Stimulated activated CD4-positive, alpha-beta T cell treated with anti-CD3 and anti-CD28 coated beads, Interleukin-2, amount 100 ng/mL, for 48 hours (primary cell): Measurements from ENCODE around the gene MYO10.
"Not testable (repeated sequence)": the region's sequence is repeated elsewhere in the genome, so short reads cannot be mapped to it uniquely, and the experiment has no call there.

ENCODE experiments used
- DNase-seq, 2 donors: peaks; one replicate each; pipeline ENCODE4 v3.0.0-alpha.2; 2020

Gene MYO10

GRCh38 chr5:16884595-16884994, 51.5 kb downstream of the MYO10 start:
- DNase-seq = no peak

DNA sequence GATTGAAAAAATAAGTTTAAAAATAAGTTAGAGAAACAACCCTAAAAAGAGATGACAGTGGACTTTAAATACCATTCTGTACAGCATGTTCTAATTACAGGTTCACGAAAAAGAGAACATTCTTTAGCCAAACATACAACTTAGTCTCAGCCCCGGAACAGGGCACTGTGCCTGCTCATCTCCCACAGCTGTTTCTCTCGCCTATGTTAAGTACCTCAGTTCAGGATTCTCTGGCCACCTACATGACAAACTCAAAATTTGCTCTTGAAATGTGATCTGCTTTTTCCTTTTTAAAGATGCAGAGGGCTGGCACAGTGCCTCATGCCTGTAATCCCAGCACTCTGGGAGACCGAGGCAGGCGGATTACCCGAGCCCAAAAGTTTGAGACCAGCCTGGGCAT, 52.3 kb downstream of the MYO10 start:
- no peak for DNase-seq

DNA sequence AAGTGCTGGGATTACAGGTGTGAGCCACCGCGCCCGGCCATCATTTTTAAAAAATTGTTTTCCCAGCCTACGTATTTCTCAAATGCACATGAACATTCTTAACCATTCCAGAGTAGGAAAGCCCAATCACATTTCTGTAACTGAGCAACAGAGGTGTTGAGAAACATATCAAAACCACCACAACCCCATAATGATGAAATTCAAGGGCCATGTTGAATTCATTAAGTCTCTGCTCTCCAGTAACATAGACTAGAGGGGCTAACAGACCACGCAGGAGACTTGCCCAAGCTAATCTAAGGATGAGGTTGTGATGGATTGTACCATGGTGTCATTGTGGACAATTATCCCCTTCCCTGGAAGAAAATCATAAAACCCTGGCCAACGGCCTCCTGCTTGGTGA, 52.9 kb downstream of the MYO10 start:
- no peak for DNase-seq

- no peak for DNase-seq
These were observed 54.8 kb downstream of the MYO10 start for GRCh38 chr5:16881251-16881650.

DNA sequence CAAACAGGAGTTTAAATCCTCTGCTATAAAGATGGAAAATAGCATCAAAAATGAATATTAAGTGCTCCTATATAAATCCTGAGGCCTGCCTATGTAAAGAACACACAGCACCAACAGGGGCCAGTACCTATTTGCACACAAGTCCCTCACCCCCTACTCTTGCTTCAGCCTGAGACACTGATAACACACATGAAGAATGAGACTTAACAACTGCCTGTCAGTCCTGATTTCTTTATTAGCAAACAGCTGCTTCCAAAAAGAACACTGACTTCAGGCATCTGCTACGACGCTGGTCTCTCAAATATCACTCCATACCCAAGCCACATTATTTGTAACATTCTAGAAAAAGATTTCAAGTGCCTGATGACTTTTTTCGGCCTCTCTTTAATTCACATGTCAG, 55.5 kb downstream of the MYO10 start:
- no peak for DNase-seq

DNA sequence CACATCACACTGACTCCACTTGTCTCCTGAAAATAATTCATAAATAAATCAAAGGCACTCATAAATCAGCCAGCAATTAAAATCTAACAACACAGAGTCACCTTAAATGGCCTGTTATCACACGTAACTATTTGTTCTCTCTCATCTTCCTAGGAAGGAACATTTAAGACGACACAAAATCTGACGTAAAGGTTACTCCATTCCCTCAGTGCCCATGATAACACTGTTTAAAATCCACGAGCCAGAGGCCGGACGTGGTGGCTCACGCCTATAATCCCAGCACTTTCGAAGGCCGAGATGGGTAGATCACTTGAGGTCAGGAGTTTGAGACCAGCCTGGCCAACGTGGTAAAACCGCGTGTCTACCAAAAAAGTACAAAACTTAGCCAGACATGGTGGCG, 56.4 kb downstream of the MYO10 start:
- no peak for DNase-seq

- DNase-seq = no peak
These were observed 56.9 kb downstream of the MYO10 start for GRCh38 chr5:16879191-16879590.

DNA sequence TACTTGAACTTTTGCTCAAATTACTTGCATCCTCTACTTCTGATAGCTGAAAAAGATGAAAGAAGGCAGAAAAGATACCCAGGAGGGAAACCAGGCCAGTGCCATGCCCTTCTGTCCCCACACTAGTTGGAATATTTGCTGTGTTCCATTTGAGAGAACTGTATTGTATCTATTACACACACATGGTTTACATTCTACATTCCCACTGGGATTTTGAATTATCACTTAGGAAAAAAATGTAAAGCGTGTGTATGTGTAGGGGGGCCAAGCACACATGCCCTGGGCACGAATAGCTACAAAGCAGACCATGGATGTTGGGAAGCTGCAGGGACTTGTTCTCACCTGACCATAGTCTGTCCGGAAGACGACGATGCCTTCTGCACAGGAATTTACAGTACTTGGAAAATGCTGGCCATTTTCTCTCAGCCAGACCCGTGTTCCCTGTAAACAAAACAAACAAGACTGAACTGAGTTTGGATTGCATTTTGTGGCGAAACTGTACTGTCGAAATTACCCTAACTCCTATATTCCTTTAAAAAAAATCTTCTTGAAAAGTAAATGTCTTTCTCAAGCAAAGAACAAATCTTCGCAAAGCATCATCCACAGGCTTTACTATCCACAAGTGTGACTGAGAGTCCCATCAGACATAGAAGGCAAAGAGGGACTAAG, 58.7 kb downstream of the MYO10 start:
- no peak for DNase-seq

GRCh38 chr5:16874424-16874823, 61.7 kb downstream of the MYO10 start:
- not testable (repeated sequence) for DNase-seq

DNA sequence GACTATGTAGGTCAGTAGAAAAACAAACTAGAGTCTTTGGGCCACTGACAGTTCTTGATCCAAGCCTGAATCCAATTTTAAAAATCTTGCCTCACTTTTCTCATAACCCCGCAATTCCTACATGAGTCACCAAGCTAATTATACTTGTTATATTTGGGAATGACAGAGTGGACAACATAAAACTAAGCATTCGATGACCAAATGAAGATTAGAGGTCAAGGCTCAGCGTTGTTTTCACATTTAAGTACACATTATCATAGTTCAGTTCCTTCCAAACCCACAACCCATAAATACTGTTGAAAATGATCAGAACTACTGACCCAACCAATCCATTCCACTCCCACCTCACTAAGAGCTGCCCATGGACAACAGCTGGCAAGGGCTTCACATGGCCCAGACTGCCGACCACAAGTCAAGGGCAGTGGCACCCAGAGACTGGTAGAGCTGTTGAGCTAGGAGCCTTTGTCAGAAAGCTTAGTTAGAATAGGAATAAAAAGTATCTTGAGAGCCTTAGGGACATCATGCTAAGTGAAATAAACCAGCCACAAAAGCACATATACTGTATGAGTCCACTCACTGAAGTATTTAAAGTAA, 64.2 kb downstream of the MYO10 start:
- DNase-seq = no peak

DNA sequence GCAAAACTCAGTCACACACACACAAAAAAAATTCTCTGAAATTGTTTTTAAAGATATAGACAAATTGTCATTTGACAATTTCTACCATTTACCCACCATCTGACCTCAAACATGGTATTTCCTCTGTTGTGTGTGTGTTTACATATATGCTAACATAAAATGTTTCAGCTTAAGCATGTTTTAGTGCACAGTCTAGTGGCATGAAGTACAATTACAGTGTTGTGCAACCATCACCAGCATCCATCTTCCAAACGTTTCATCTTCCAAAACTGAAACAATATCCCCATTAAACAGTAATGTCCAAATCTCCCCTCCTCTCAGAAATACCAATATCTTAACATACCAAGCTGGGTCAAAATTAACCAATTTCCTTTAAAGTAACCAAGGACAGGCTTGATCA, 65.2 kb downstream of the MYO10 start:
- no peak for DNase-seq

GRCh38 chr5:16869821-16870796, 66.0 kb downstream of the MYO10 start:
- DNase-seq = no peak

DNA sequence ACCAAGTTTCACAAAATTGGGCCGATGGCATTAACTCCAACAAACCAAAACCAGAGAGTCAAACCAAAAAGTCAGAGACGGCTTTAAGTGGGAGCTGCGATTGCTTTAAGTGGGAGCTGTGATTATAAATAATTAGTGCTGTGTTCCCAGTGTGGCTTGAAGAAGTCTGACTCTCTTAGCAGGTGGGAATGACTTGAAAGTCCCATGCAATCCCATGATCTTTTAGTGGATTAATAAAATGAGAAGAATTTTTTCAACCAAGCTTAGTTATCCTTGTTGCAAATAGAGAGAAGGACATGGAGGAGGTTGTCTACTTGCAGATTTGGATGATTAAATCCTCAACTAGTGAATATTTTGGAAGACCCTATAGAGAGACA, 68.5 kb downstream of the MYO10 start:
- no peak for DNase-seq

DNA sequence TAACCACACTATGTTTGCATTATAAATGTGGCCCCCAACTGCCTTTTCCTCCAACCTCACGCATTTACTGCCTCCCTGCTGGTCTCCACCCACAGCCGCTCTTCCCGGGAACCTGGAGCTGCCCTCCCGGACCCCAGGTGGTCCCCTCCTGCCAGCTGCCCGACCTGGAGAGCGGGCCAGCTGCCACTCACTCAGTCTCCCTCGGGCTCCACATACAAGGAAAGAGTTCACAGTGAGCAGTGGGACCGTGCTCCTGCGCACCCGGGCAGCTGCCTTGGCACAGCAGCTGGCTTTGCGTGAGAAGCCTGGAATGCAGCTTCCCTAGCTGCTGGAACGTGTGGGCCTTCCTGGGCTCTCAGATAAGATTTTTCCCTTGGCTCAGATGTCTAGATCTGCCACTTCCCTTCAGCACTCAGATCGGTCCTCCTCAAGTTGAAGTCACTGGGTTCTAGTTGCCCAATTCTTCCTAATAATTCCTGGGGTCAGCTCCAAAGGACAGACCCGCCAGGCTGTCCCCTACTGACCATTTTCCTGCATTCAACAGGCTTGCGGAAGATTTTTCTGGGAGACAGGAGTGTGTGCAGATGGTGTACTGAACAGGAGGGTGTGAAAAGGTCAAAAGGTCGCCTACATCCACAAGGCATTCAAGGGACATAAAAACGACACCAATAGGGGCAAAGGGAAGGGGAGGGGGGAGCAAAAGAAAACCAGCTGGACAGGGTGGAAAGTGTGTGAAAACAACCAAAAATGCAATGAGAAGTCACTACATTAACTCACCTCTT, 69.1 kb downstream of the MYO10 start:
- DNase-seq = no peak

DNA sequence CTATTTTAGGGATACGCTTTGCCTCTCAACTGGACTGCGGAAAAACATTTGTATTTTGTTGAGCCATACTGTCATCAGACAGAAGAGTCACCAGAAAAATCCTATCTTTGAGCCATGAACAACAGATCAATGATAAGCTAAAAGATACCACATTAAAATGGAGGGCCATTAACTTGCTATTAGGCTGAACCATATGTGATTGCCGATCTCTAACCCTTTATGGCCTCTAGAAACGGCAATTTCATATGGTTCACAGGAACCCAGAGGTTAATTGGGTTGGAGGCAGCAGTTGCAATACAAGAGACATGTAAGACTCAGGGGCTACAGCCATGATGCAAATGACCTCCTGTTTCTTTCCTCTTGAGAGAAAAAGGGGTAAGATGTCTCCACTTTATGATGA, 69.8 kb downstream of the MYO10 start:
- DNase-seq = no peak

DNA sequence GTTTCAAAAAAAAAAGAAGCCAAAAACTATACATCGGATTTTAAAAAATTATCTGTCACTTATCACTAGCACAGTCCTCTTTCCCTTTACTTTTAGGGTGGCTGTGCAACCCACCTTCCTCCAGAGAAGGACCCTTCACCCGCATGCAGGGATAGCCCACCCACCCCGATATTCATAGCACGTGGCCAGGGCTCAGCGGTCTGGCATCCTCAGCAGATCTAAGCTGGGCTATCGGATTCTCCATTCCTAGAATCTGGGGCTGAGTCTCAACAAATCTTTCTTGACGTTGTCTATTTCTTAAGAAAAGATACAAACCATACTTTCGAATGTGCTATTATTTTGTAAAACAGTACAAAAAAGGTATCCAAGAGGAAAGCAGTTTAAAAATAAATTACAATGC, 70.9 kb downstream of the MYO10 start:
- no peak for DNase-seq

DNA sequence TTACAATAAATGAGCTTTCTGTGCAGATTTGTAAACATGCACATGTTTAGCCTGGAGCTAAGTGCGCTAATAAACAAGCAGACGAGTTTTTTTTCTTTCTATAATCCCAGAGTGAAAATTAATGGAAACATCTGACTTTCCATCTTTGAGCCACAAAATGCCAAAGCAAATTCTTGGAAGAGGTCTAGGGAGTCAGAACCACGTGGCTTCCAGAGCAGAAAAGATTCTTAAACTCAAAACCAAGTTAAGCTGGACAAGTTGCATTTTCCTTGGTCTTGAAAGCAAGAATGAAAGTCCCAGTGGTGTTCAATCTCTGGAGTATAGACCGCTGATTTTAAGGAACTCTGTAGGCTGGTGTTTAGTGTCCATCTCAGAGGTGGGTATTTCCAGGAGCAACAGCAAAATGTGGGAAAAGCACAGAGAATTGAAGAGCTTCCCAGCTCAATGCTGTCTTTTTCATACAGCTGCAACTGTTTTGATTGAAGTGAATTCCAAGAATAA, 71.4 kb downstream of the MYO10 start:
- no peak for DNase-seq

DNA sequence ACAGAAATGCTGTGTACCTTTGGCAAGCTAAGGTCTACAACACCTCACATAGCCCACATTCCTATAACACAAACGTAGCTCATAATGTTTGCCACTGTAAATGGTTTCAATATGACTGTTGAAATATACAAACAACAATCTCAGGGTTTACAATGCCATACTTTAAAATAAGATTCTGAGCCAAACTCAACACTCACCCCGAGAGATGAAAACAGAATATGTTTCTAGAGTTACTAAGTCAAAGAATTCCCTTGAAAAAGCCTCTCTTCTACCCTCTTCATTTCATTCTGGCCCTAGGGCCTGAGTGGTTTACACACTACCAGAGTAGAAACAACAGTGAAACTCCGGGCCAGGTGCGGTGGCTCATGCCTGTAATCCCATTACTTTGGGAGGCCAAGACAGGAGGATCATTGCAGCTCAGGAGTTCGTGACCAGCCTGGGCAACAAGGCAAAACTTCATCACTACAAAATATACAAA, 72.6 kb downstream of the MYO10 start:
- no peak for DNase-seq

GRCh38 chr5:16862777-16863176, 73.3 kb downstream of the MYO10 start:
- DNase-seq = no peak

DNA sequence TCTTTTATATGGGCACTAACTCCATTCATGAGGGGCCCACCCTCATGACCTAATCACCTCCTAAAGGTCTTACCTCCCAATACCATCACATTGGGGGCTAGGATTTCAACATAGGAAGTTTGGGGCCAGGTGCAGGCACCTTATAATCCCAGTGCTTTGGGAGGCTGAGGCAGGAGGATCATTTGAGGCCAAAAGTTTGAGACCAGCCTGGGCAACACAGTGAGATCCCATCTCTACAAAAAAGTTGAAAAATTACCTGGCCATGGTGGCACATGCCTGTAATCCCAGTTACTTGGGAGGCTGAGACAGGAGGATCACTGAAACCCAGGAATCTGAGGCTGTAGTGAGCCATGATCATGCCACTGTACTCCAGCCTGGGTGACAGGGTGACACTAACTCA, 76.7 kb downstream of the MYO10 start:
- DNase-seq = no peak

DNA sequence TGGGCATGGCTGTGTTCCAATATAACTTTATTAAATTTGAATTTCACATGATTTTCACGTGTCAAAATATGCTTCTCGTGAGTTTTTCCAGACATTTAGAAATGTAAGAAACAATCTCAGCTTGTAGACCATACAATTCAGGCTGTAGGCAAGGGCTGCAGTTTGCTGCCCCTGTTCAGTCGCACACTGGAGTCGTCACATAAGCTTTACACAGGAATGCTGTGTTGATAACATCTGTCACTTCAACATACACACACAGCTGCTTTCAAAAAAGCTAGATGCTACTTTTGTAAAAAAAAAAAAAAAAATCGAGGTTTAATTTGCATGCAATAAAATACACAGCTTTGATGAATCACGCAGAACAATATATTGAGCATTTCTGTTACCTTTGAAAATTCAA, 77.9 kb downstream of the MYO10 start:
- no peak for DNase-seq

DNA sequence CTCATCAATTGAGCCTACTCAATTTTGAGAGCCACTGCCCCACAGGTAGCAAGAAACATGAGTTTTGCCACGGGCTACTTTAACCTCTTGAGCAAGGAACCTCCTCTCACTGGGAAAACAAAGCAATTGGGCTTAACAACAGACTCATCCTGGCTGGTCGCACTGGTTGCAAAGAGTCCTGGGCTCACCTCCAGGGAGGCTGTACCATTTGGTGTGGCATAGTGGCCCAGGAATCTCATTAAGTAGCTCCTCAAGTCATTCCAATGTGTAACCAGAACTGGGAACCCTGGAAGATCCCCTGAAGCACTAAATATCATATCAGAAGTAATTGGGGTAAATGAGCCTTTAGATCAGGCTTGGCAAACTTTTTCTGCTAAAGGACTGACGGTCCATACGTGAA, 78.5 kb downstream of the MYO10 start:
- no peak for DNase-seq

GRCh38 chr5:16856531-16856930, 79.6 kb downstream of the MYO10 start:
- DNase-seq = no peak
